NCI-H524 (cell line): ENCODE data around the gene KIF2C.
"Not testable (repeated sequence)": the region's sequence is repeated elsewhere in the genome, so short reads cannot be mapped to it uniquely, and the experiment has no call there.

ENCODE experiments used
- DNase-seq, 2 experiments: peaks; one replicate each; lab custom pipeline; 2025; lab: John Stamatoyannopoulos, UW

KIF2C gene

DNA sequence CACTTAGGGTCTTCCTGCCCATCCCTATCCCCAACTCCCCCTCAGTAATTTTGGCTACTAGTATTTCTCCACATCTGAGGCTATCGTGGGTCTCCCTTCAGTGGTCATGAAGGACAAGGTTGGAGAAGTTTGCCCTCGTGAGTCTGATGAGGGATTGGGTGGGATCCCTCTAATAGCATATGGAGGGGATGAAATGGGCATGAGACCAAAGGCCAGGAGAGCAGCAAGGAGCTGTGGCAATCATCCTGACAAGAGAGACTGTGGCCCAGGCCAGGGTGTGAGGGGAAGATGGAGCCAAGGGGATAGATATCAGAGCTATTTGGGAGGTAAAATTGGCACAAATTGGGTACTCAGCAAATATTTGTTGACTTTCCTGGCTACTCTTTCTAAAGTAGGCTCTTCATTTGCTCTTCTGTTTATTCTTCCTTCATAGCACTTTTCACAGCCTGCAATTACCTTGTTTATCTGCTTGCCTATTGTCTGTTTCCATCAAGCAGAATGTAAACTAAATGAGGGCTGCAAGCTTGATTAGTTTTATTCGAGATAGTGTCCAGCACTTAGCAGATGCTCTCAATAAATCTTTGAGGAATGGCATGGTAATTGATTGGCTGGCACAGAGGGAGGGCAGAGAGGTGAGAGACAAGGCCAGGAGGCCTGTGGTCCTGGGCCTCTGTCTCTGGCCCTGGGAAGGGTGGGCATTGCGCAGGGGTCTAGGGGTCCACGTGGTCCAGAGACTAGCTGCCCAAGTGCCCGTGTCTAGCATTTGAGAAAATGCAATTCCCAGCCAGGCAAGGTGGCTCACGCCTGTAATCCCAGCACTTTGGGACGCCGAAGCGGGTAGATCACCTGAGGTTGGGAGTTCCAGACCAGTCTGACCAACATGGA, 59.1 kb downstream of the KIF2C start:
- DNase-seq = no peak

DNA sequence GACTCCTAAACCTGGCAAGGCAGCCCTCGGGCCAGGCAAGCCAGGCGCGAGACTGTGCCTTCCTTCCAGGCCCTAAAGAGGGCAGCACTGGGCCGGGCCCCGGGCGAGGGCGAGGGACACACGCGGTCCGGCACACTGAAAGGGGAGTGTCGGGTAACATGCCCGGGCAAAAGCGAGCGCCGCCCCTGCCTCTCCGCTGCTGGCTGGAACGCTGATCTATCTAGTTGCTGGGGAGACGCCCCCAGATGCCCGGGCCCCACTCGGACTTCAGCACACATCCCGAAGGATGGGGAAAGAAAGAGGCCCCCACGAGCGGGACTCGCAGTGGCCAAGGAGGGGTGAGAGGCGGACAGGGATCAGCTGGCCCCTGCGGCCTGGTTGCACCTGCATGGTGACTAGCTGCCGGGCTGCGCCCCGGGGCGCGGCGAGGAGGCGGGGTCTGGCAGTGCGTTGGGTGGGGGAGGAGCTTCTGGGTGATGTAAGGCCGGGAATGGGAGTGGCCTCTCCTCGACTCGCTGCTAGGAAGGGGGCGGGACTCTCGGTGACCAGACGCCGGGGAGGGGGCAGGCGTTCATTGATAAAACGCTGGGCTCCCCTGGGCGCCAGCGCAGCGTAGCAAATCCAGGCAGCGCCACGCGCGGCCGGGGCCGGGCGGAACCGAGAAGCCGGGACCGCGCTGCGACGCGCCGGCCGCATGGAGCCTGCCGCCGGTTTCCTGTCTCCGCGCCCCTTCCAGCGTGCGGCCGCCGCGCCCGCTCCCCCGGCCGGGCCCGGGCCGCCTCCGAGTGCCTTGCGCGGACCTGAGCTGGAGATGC, 60.3 kb downstream of the KIF2C start, which contains the start of gene PLK3:
Gene PLK3, plus strand, starts transcription at position 608 of the 815 bp plus-strand sequence. Its CDS starts 87 bp downstream, at position 695.
- DNase-seq = peak; percentile 95 to 96

DNA sequence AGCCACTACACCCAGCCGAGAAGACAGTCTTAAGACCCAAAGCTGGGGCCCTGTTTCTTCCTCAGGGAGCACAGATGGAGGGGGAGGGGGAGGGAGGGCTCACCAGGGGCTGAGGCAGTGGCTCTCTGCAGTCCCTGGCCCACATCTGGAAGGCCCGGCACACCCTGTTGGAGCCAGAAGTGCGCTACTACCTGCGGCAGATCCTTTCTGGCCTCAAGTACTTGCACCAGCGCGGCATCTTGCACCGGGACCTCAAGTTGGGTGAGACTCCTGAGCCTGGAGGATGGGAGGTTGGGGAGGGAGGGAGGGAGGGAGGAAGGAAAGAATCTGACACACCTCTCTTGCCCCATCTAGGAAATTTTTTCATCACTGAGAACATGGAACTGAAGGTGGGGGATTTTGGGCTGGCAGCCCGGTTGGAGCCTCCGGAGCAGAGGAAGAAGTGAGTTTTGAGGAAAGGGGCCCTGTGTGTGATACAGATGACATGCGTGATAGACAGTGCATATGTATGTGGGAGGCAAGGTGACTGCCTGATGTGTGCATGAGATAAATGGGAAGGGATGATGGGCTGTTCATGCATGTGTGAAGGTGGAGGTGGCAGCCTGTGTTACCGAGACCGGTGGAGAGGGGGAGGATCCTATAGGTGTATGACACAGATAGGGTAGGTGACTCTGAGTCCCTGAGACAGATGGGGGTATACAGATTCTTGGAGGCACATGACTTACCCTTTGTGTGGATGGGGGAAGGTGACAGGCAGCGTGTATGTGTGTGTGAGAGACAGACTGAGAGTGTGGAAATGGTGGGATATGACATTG, 62.1 kb downstream of the KIF2C start:
- peak in 1 of 2 experiments; percentile 66 for DNase-seq

DNA sequence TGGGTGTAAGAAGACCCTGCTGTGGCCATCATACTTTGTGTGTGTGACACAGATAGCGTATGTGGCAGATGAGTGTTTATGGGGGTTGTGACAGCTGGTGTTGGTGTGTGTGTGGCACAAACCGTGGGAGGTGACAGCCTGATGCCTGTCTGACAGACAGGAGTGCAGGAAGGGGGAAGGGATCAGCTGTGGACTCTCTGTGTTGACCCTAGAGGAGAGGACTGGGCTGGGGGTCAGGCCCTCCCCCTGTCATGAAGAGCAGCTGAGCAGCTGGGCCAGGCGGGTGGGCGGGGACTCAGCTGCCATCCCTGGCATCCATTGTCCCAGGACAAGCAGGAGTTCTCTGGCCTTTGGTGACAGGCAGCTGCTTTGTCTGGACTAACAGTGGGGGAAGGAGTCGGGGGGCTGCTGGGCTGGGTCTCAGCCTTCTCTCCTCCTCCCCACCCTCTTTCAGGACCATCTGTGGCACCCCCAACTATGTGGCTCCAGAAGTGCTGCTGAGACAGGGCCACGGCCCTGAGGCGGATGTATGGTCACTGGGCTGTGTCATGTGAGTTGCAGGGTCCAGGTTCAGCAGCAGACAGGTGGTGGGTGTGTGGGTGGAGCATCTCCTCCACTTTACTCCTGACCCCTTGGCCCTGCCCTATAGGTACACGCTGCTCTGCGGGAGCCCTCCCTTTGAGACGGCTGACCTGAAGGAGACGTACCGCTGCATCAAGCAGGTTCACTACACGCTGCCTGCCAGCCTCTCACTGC, 62.8 kb downstream of the KIF2C start:
- DNase-seq = peak in 1 of 2 experiments; percentile 66

DNA sequence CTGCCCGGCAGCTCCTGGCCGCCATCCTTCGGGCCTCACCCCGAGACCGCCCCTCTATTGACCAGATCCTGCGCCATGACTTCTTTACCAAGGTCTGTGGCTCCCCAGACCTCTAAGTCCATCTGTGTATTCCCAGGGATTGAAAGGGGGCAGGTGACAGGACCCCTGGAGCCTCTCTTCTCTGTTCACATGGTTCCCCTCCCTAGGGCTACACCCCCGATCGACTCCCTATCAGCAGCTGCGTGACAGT, 63.4 kb downstream of the KIF2C start:
- no peak for DNase-seq

DNA sequence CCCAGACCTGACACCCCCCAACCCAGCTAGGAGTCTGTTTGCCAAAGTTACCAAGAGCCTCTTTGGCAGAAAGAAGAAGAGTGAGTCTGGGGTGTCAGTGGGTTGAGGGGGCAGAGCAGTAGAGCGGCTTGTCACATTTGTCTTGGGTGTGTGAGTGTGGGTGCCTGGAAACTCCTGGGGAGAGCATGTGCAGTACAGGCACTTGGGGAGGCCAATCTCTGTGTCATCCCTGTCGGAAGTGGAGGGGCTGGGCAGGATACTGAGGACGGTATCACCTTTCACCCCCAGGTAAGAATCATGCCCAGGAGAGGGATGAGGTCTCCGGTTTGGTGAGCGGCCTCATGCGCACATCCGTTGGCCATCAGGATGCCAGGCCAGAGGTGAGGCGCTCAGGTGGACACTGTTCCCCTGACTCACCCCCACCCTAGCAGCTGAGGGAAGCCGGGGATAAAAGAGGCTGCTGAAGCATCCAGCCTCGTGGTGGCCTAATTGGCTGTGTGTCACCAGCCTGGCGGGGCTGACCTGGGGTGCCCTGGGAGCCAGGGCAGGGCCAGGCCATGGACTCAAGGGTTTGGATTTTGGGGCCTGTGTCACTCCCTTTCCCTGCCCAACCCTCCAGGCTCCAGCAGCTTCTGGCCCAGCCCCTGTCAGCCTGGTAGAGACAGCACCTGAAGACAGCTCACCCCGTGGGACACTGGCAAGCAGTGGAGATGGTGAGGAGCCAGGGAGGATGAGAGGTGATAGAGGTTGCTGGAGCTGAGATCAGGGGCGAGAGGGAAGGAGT, 63.9 kb downstream of the KIF2C start:
- DNase-seq = no peak

DNA sequence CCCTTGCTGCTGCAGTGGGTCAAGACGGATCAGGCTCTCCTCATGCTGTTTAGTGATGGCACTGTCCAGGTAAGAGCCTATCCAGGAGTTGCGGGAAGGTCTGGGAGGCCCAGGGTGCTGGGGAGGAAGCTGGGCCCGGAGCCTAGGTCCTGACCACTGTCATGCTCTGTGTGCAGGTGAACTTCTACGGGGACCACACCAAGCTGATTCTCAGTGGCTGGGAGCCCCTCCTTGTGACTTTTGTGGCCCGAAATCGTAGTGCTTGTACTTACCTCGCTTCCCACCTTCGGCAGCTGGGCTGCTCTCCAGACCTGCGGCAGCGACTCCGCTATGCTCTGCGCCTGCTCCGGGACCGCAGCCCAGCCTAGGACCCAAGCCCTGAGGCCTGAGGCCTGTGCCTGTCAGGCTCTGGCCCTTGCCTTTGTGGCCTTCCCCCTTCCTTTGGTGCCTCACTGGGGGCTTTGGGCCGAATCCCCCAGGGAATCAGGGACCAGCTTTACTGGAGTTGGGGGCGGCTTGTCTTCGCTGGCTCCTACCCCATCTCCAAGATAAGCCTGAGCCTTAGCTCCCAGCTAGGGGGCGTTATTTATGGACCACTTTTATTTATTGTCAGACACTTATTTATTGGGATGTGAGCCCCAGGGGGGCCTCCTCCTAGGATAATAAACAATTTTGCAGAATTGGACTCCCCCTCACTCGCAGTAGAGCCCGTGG, 65.8 kb downstream of the KIF2C start:
- no peak for DNase-seq

DNA sequence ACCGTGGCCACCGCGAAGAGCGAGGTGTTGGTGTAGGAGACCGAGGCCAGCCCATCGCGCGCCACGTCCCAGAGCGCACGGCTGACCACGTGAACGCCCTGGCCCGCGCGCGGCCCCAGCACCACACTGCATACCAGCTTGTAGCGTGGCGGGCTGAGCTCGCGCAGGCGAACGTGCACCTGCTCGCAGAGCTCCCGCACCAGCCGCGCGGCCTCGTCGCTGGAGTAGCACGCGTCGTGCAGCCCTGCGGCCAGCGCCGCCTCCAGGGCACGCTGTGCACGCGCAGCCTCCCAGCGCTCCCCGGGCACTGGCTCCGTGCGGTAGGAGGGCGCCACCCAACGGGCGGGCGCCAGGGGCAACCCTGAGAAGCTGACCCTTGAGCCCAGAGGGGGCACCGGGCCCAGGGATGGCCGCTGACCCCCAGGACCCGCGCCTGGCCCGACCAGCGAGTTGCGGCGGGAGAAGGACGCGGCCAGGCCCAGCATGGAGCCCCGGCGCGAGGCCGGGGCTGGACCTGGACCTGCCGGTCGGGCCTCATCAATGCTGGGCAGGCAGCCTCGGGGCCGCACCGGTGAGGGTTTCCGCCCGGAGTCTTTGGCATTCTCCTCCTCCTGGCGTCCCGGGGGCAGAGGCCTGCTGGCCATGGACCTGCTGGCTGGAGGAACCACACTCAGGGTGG, 66.5 kb downstream of the KIF2C start:
- DNase-seq = no peak

DNA sequence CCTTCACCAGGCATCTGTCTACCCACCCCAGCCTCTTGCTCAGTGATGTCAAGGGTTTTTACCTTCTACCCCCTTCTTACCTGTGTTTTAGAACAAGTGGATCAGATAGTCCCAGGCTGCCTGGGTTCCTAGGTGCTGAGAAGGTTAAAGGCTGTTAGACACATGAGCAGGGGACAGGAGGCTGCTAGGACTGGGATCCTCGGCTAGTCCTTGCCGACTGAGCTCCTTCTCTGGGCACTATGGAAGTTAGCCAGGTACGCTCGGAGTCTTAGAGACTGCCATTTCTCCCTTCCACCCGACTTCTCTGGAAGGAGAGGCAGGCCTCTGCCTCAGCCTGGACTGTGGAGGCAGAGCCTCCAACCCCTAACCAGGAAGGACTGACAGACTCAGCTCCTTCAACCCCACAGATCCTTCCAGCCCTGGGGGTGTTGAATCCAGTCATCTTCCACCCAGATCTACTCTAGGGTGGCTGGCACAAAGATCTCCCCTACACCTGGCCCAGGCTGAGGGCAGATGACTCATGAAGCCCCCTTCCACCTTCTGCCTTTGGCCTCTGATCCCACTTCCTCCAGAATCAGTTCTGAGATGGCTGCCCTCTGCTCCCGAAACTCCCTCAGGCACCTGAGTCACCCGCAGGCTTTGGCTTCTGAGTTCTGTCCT, 67.2 kb downstream of the KIF2C start, which contains the start of gene DYNLT4:
Gene DYNLT4, minus strand, starts transcription at position 648 of the 660 bp plus-strand sequence. CDS start 683 bp downstream, outside the sequence.
- DNase-seq = no peak

DNA sequence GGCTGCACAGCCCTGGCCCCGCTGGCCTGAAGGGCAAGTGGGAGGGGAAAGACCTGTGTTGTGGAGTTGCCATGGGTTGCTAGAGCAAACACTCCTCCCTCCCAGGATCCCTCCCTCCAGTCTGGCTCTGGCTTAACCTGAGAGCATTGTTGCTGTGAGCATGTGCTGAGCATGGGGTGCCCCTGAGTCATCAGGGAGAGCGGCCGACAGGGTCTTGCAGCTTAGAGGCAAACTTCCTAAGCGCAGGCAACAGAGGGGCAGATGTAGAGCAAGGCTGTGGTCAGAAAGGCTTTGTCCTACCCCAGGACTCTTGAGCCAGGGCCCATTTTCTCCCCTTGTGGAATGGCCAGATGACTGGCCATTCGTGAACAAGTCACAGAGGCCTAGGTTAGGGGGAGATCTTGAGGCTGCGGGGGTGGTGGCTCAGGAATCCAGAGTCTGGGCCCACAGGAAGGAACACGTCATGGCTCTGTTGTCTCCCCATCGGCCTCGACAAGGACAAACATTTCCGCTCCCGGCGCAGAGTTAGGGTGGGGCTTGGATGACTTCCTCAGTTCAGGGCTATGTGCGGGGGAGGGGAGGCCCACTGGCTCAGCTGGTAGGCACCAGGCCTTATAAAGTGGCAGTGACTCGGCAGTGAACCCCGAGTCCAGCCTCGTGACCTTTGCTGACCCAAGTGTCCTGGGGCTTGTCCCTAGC, 67.9 kb downstream of the KIF2C start:
- DNase-seq = no peak

DNA sequence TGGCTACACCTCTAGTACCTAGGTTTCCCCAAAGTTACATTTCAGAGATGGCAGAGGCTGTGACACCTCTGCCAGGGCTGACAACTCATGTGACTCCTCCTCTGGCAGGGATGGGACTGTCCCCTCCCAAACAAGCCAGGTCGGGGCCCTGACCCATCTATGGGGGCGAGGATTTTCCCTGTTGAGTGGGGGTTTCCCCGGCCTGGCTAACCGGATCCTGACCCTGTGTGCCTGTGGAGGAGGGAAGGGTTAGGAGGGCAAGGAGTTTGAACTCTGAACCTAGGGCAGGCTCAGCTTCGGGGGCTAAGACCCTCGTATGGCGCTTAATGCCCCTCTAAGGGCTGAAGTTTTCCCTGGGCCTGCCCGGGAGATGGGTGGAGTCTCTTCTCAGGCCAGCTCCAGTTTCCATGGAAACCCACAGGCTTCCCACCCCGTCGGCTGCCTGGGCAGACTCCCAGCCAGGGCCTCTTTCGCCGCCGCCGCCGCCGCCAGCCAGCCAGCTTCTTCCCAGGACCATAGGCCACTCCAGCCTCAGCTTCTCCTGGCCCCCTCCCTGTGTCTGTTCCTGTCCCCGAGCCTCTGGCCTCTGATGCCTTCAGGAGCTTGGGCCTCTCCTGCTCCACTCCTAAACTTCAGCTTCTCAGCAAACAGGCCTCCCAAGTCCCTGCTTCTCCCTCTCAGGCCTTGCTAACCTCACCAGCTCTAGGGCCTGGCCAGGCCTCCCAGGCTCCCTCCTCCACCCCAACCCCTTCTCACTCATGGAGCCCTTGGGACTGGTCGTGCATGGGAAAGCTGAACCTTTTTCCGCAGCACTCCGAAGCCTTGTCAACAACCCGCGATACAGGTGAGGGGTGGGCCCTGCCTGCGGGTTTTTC, 68.7 kb downstream of the KIF2C start, which contains the start of gene BTBD19:
Gene BTBD19, plus strand, starts transcription at position 461 of the 875 bp plus-strand sequence. Its CDS starts 298 bp downstream, at position 759.
- DNase-seq = no peak

DNA sequence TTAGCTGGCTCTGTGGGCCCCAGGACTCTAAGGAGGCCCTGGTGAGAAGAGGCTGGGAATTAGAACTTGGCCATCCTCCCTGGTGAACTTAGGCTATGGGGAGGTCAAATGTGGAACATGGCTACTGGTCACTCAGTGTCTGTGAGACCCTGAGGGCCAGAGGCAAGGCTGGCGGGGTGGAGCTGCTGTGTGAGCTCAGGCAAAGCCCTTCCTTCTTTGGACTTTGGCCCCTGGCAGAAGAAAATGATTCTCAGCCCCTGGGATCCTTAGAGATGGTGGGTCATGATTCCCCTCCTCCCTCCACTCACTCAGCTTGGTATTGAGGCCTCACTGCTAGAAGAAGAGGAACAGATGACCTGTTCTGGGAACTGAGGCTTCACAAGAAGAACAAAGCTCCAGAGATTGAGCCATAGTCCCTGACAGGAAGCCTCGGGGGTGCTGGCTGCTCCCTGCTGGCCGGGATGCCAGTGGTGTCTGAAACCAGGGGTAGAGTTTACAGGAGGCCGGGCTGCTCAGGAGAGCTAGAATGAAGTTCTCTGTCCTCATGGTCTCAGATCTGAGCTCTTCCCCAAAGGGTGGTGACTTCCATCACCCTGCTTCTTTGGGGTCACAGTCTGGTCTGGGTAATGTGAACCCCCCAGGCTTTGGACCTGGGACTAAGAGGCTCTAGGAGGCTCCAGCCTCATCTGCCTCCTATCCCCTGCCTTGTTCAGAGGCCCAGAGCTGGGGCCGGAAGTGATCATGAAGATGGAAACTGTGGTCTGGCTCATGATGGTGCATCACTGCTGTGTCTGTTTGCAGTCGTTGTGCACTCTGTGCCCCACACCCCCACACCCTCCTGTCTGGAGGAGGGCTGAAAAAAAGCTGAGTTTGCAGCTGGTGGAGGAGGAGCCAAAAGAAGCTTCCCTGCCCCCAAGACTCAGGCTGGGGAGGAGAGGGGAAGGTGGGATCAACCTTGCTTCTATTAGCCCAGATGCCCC, 69.6 kb downstream of the KIF2C start:
- DNase-seq = no peak

DNA sequence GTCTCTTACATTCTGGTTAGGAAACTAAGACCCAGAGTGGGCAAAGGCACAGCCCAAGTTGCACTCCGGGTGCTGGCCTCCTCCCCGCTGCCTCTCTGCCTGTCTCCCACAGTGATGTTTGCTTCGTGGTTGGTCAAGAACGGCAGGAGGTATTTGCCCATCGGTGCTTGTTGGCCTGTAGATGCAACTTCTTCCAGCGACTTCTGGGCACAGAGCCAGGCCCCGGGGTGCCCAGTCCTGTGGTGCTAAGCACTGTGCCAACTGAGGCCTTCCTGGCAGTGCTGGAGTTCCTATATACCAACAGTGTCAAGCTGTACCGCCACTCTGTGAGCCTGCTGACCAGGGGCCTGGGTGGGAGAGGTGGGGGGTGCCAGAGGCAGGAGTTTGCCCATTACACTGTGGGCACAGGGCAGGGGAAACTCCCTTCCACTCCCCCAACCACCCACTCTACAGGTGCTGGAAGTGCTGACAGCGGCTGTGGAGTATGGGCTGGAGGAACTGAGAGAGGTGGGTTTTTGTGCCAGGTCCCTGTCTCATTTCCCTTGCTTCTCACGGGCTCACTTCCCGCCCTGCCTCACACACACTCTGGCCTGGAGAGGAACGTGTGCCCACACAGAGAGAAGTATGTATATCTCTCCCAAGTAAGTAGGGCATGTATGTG, 70.6 kb downstream of the KIF2C start:
- no peak for DNase-seq

DNA sequence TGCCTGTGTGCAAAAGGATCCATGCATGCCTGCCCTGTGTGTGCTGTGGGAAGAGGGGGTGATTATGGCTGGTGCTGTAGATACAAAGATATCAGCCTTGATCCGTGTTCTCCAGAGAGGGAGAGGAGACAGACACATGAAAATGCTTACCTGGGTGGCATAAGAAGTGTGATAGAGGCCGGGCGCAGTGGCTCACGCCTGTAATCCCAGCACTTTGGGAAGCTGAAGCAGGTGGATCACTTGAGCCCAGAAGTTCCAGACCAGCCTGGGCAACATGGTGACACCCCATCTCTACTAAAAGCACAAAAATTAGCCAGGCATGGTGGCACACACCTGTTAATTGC, 71.1 kb downstream of the KIF2C start:
- not testable (repeated sequence) for DNase-seq

DNA sequence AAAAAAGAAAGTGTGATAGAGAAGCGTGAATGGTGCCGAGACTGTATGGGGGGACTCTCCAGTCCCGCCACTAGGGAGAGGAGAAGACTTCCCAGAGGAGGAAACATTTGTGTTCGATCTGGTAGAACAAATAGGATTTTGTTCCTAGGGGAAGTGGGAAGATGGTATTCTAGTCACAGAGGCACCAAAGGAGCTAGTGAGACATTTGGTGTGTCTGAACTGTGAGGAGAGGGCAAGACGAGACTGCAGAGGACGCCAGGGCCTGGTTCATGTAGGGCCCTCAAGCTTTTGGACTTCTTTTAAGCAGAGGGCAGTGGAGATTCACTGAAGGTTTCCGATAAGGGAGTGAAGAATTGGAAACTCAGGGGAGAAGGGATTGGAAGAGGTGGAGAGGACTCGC, 71.6 kb downstream of the KIF2C start:
- DNase-seq = no peak
